PC-3 (cell line): ENCODE measurements around the gene TDP2. TPM values are rescaled to one million over a fixed set of nuclear protein-coding genes. Genes with fewer than 3 reads are reported as not detected.

ENCODE experiments used
- ATAC-seq: fragments of 200-7000 bp; cut with Tn5 transposase; 2 replicates; pipeline ENCODE4 v1.9.1; 2020; ENCODE audit warnings: mild to moderate bottlenecking, moderate library complexity
- BruUV-seq: library from RNA; stranded (reverse); fragments of 400-500 nt; replicated peaks from 2 replicates; lab custom pipeline; 2021; lab: Mats Ljungman, UMichigan
- CTCF ChIA-PET: fragments of 300-600 bp; sonication (Branson Sonifier 250); formaldehyde crosslinking; loops from one replicate; lab custom pipeline; 2022; ENCODE audit warnings: antibody characterized with exemption; lab: Charles Lee
- POLR2A ChIA-PET: fragments of 300-600 bp; sonication (Branson Sonifier 250); formaldehyde crosslinking; loops from one replicate; lab custom pipeline; 2022; ENCODE audit warnings: antibody characterized with exemption; ENCODE audit not compliant: unreplicated experiment; lab: Charles Lee
- DNase-seq: peaks from one replicate; pipeline ENCODE4 v3.0.0-alpha.2; 2015
- H2AFZ ChIP-seq: fragments of 300-600 bp; sonication (generic); 2 replicates; pipeline ENCODE4 v1.6.0; 2016; ENCODE audit warnings: antibody characterized with exemption, low read length
- H3F3A ChIP-seq: fragments of 300-600 bp; sonication (generic); one replicate; pipeline ENCODE4 v1.6.0; 2017; ENCODE audit warnings: antibody characterized with exemption, low read length, control low read depth, mild to moderate bottlenecking; ENCODE audit not compliant: unreplicated experiment
- H3K27ac ChIP-seq: fragments of 300-600 bp; sonication (generic); 2 replicates; pipeline ENCODE4 v1.5.1; 2016; ENCODE audit warnings: mild to moderate bottlenecking, low read length
- H3K27me3 ChIP-seq: fragments of 300-600 bp; sonication (generic); 2 replicates; pipeline ENCODE4 v1.6.1; 2016; ENCODE audit warnings: low read length, mixed read lengths
- H3K36me3 ChIP-seq: fragments of 300-600 bp; sonication (generic); 2 replicates; pipeline ENCODE4 v1.6.1; 2016; ENCODE audit warnings: low read depth, mixed run types, low read length, mixed read lengths
- H3K4me1 ChIP-seq: fragments of 300-600 bp; sonication (generic); 2 replicates; pipeline ENCODE4 v1.5.1; 2016; ENCODE audit warnings: low read length; ENCODE audit not compliant: insufficient read depth
- H3K4me2 ChIP-seq: fragments of 300-600 bp; sonication (generic); 2 replicates; pipeline ENCODE4 v1.6.0; 2016; ENCODE audit warnings: low read length
- H3K4me3 ChIP-seq: fragments of 300-600 bp; sonication (generic); 2 replicates; pipeline ENCODE4 v1.5.1; 2016; ENCODE audit warnings: mild to moderate bottlenecking, low read length, mixed read lengths
- H3K79me2 ChIP-seq: fragments of 300-600 bp; sonication (generic); 2 replicates; pipeline ENCODE4 v1.6.1; 2017; ENCODE audit warnings: low read length, mixed read lengths
- H3K9ac ChIP-seq: fragments of 300-600 bp; sonication (generic); 2 replicates; pipeline ENCODE4 v1.6.0; 2016; ENCODE audit warnings: mild to moderate bottlenecking, low read length
- H3K9me2 ChIP-seq: fragments of 300-600 bp; sonication (generic); replicated peaks from 2 replicates; pipeline ENCODE4 v1.6.1; 2016; ENCODE audit warnings: mixed run types, low read length, mixed read lengths
- H3K9me3 ChIP-seq: fragments of 300-600 bp; sonication (generic); 2 replicates; pipeline ENCODE4 v1.6.1; 2016; ENCODE audit warnings: low read length, mixed read lengths
- H4K20me1 ChIP-seq: fragments of 300-600 bp; sonication (generic); 2 replicates; pipeline ENCODE4 v1.6.1; 2016; ENCODE audit warnings: low read length, mixed read lengths
- EZH2 ChIP-seq: fragments of 300-600 bp; sonication (generic); IDR thresholded peaks from one replicate; pipeline ENCODE4 v1.6.1; 2017; ENCODE audit warnings: antibody characterized with exemption, mild to moderate bottlenecking, low read length; ENCODE audit not compliant: unreplicated experiment
- EZH2phosphoT487 ChIP-seq: fragments of 300-600 bp; sonication (generic); IDR thresholded peaks from 2 replicates; pipeline ENCODE4 v1.6.1; 2018; ENCODE audit warnings: mild to moderate bottlenecking, antibody characterized with exemption, low read length, borderline replicate concordance
- intact Hi-C: fragments of 100-400 bp; cut with micrococcal nuclease; formaldehyde crosslinking; loops from 2 replicates; pipeline ENCODE4 v1.9.0; 2023
- total RNA-seq: library from RNA; depleted of rRNA; stranded (reverse); fragments of >200 nt; gene quantifications from 2 replicates; pipeline ENCODE4 v1.2.3, GENCODE V29; 2014
- TF ChIP-seq, protein P1 (sequence below): fragments of 300-600 bp; sonication (generic); conservative IDR thresholded peaks from 2 replicates; pipeline ENCODE4 v1.5.1; 2017; ENCODE audit warnings: antibody characterized with exemption, low read depth, mild to moderate bottlenecking, low read length

The TDP2 gene
- total RNA-seq, 1 experiment from 2014 or later: 20.6 TPM

DNA sequence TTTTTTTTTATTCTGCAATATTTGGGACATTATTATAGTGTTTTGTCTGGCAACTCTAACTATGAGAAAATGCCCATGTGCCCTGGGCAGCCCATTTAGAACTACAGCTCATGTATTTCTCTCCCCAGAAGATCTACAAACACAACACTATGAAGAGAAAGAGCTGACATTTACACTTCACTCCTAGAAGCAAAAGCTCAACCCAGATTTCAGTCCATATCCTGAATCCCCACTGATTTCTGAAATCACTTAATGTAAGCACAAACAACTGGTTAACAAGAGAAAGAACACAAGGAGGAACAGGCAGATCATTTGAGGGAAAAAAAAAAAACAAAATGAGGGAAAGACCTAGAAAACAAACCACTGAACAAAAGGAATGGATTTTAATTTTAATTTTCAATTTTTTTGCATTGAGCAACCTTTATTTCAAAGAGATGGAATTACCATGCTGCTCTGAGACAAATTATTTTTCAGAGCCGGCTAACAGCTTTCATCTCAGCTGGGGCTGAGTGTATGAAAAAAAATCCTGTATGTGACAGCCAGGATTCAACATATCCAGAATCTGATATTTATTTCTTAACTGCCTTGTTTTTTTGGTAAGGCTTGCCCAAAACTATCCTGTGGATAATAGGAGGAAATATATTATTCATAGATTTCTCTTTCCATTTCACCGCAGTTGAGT, 53.2 kb downstream of the TDP2 start:
- intact Hi-C loops: no loop called here
- Histone ChIP-seq H3K4me3 (no peak overlapping the region), H3K9me2 (no peaks in the 10 kb centered on the region), H3K79me2 (no peaks in the 10 kb centered on the region), H2AFZ (no peak overlapping the region), H3K9ac (no peak overlapping the region), H4K20me1 (no peaks in the 10 kb centered on the region), H3F3A (no peaks in the 10 kb centered on the region), H3K9me3 (no peaks in the 10 kb centered on the region), H3K36me3 (no peaks in the 10 kb centered on the region), H3K4me2 (no peak overlapping the region), H3K27me3 (no peaks in the 10 kb centered on the region; the same call in 1 of the 2 replicates), H3K27ac (no peak overlapping the region), H3K4me1 (no peaks in the 10 kb centered on the region)
- DNase-seq (no peak), ATAC-seq (no peak)
- ChIA-PET CTCF (no interaction called here), POLR2A (no interaction called here)
- BruUV-seq: no TSS peak
- TF ChIP-seq EZH2phosphoT487 (no peak), EZH2 (no peak)
- TF ChIP-seq, protein P1, sequence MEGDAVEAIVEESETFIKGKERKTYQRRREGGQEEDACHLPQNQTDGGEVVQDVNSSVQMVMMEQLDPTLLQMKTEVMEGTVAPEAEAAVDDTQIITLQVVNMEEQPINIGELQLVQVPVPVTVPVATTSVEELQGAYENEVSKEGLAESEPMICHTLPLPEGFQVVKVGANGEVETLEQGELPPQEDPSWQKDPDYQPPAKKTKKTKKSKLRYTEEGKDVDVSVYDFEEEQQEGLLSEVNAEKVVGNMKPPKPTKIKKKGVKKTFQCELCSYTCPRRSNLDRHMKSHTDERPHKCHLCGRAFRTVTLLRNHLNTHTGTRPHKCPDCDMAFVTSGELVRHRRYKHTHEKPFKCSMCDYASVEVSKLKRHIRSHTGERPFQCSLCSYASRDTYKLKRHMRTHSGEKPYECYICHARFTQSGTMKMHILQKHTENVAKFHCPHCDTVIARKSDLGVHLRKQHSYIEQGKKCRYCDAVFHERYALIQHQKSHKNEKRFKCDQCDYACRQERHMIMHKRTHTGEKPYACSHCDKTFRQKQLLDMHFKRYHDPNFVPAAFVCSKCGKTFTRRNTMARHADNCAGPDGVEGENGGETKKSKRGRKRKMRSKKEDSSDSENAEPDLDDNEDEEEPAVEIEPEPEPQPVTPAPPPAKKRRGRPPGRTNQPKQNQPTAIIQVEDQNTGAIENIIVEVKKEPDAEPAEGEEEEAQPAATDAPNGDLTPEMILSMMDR: no peak

DNA sequence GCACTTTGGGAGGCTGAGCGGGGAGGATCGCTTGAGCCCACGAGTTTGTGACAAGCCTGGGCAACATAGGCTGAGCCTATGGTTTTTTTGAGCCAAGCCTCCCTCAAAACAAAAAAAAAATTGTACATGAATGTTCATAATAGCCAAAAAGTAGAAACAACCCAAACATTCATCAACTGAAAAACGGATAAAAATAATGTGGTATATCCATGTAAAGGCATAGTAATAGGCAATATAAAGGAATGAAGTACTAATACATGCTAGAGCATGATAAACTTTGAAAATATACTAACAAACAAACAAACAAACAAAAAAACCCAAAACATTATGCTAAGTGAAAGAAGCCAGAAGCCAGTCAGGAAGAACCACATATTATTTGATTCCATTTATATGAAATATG, 56.0 kb downstream of the TDP2 start:
- ATAC-seq (no peak), DNase-seq (no peak)
- POLR2A ChIA-PET: no interaction called here
- Histone ChIP-seq H2AFZ (no peak overlapping the region), H3K9me2 (no peaks in the 10 kb centered on the region), H3K27ac (no peak overlapping the region), H3K4me3 (no peak overlapping the region), H3K9ac (no peak overlapping the region), H3K79me2 (no peaks in the 10 kb centered on the region), H3K27me3 (no peaks in the 10 kb centered on the region; the same call in 1 of the 2 replicates), H4K20me1 (no peaks in the 10 kb centered on the region), H3K9me3 (no peaks in the 10 kb centered on the region), H3K36me3 (no peaks in the 10 kb centered on the region), H3F3A (no peaks in the 10 kb centered on the region), H3K4me2 (no peak overlapping the region), H3K4me1 (no peaks in the 10 kb centered on the region)
- CTCF ChIA-PET: no interaction called here
- TF ChIP-seq EZH2 (no peak), EZH2phosphoT487 (no peak)
- TF ChIP-seq, protein P1: no peak
- no TSS peak for BruUV-seq
- intact Hi-C loops: no loop called here

DNA sequence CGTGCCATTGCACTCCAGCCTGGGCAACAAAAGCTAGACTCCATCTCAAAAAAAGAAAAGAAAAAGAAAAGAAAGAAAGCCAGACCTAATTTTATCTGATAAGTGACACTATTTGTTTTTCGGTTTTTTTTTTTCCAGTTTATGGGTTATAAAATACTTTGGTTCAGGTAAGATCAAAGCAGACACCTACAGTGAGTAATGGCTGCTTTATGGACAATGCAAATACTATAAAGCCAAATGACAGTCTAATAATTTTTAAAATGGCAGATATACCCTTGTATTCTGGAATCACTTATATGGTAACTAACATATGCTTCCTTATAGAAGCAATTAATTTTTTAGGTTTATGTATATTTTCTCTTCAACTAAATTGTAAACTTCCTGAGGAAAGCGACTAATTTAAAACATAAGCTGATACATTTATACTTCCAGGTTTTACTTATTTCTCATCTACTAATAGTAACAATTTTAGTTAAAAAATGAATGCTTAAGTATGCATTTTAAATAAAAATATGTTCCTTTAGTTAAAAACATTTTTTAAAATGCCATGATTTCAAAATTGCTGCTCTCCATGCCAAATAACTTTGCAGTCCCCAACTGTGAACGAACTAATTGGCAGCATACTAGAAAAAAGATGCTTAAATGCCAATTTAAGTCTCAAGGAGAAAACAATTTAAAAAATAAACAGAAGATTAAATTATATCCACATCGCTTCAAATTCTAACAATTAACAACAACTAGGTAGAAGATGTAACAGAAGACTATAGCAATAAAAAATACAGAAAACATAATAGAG, 59.2 kb downstream of the TDP2 start:
- CTCF ChIA-PET: no interaction called here
- POLR2A ChIA-PET: no interaction called here
- Histone ChIP-seq H3K9ac (no peak overlapping the region), H2AFZ (no peak overlapping the region), H3K9me3 (no peaks in the 10 kb centered on the region), H3K4me2 (no peak overlapping the region), H3K79me2 (no peaks in the 10 kb centered on the region), H3F3A (no peaks in the 10 kb centered on the region), H3K4me1 (no peaks in the 10 kb centered on the region), H3K4me3 (no peak overlapping the region), H3K27me3 (no peaks in the 10 kb centered on the region), H3K36me3 (no peaks in the 10 kb centered on the region), H4K20me1 (no peaks in the 10 kb centered on the region), H3K9me2 (no peaks in the 10 kb centered on the region), H3K27ac (no peak overlapping the region)
- no TSS peak for BruUV-seq
- TF ChIP-seq EZH2 (no peak), EZH2phosphoT487 (no peak)
- TF ChIP-seq, protein P1: no peak
- ATAC-seq (no peak), DNase-seq (no peak)
- intact Hi-C loops: no loop called here
